ENCODE results near the gene SMIM32. TPM values are rescaled to one million over a fixed set of nuclear protein-coding genes. Genes with fewer than 3 reads are reported as not detected.

The SMIM32 gene
- total and polyA plus RNA-seq, 2 experiments from 2014 or later: 1.9 to 3.9 TPM

DNA sequence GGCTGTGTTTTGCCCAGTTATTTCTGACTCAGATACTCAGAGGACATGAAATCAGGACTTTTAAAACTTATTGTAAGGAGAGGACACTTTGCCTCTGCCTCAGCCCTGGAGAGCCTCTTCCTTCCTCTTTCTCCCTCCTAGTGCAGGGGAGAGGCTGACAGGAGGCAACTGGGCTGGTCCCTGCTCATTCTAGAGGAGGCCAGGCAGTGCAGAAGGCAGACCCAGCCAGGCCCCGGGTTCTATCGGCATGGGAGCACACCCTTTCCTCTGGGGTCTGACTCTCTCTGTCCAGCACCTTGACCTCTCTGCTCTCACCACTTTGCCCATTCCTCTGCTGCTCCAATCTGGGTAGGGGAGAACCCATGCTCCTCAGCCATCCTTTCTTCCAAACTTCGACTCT lies 16.0 kb upstream of the SMIM32 start:
- Histone ChIP-seq H3K4me3 (no peak overlapping the region), H3K79me2 (no peaks in the 10 kb centered on the region), H3K4me1 (ENCODE audit: insufficient read depth) (no peaks in the 10 kb centered on the region), H3K27me3 (no peaks in the 10 kb centered on the region), H4K20me1 (ENCODE audit: insufficient read depth, poor library complexity, severe bottlenecking) (no peaks in the 10 kb centered on the region), H3K36me3 (replicated peaks; ENCODE audit: insufficient read depth, low read depth) (no peaks in the 10 kb centered on the region), H3K9me3 (ENCODE audit: low read depth) (no peaks in the 10 kb centered on the region), H3K9me2 (replicated peaks; ENCODE audit: insufficient read depth) (no peaks in the 10 kb centered on the region), H3K4me2 (no peak overlapping the region), H2AFZ (no peak overlapping the region), H3K27ac (no peak overlapping the region)
- no peak for TF ChIP-seq EZH2phosphoT487 (IDR thresholded peaks at IDR 0.05; ENCODE audit: low read depth, severe bottlenecking, unreplicated experiment)
- TF ChIP-seq, protein P1, sequence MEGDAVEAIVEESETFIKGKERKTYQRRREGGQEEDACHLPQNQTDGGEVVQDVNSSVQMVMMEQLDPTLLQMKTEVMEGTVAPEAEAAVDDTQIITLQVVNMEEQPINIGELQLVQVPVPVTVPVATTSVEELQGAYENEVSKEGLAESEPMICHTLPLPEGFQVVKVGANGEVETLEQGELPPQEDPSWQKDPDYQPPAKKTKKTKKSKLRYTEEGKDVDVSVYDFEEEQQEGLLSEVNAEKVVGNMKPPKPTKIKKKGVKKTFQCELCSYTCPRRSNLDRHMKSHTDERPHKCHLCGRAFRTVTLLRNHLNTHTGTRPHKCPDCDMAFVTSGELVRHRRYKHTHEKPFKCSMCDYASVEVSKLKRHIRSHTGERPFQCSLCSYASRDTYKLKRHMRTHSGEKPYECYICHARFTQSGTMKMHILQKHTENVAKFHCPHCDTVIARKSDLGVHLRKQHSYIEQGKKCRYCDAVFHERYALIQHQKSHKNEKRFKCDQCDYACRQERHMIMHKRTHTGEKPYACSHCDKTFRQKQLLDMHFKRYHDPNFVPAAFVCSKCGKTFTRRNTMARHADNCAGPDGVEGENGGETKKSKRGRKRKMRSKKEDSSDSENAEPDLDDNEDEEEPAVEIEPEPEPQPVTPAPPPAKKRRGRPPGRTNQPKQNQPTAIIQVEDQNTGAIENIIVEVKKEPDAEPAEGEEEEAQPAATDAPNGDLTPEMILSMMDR (IDR thresholded peaks at IDR 0.05; ENCODE audit: poor library complexity): no peak
- no peak for TF ChIP-seq EZH2 (IDR thresholded peaks at IDR 0.05; ENCODE audit: borderline replicate concordance)
- no peak for DNase-seq (ENCODE audit: low spot score)
- 94% methylated on average over 3 of the region's 3 CpGs for WGBS (ENCODE audit: low lambda C conversion rate, missing lambda C conversion rate)

DNA sequence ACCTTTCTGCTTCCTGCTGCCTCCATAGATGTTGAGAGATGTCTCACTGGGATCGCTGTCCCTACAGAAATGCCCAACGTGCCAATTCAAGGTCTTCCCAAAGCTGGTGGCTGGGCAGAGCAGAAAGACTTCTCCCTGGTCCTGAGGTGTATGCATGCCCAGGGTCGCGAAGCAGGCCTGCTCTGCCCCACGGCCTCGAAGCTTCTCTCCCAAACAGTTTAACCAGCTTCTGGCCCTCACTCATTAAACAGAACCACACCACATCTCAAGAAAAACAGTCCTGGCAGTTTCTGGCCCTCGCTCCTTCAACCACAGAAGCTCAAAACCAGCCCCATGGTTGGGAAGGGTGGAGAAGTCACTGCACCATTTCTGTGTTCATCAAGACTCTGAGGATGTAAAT lies 14.7 kb upstream of the SMIM32 start:
- no peak for TF ChIP-seq EZH2phosphoT487 (IDR thresholded peaks at IDR 0.05; ENCODE audit: low read depth, severe bottlenecking, unreplicated experiment)
- TF ChIP-seq, protein P1 (IDR thresholded peaks at IDR 0.05; ENCODE audit: poor library complexity): no peak
- TF ChIP-seq EZH2 (IDR thresholded peaks at IDR 0.05; ENCODE audit: borderline replicate concordance): no peak

DNA sequence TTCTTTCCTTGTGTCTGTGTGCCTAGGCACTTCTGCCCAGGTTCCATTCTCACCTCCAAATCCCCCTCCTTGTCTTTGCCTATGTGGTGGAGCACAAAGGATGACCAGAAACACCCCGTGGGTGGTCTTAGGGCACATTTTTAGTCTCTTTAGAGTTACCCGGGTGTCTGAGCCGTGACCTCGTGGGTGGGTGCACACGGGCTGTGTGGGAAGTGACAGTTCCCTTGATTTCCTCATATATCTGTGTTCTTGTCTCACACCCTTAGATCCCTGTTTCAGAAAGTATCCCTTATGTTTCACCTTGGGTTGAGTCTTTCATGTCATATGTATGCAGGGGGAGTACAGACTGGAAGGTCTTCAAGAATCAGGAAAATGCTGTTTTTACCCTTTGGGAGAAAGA lies 13.4 kb upstream of the SMIM32 start:
- no peak for TF ChIP-seq EZH2 (IDR thresholded peaks at IDR 0.05; ENCODE audit: borderline replicate concordance)
- TF ChIP-seq, protein P1 (IDR thresholded peaks at IDR 0.05; ENCODE audit: poor library complexity): no peak
- no peak for TF ChIP-seq EZH2phosphoT487 (IDR thresholded peaks at IDR 0.05; ENCODE audit: low read depth, severe bottlenecking, unreplicated experiment)
- H3K9me3 ChIP-seq (ENCODE audit: low read depth): no peaks in the 10 kb centered on the region

More for the DNA sequence above, 14.7 kb upstream of the SMIM32 start:
- no peaks in the 10 kb centered on the region for H3K4me1 ChIP-seq (ENCODE audit: insufficient read depth)
- no peaks in the 10 kb centered on the region for H3K9me3 ChIP-seq (ENCODE audit: low read depth)
- H3K36me3 ChIP-seq (replicated peaks; ENCODE audit: insufficient read depth, low read depth): no peaks in the 10 kb centered on the region
- no peak for DNase-seq (ENCODE audit: low spot score)
- H3K27me3 ChIP-seq: no peaks in the 10 kb centered on the region
- no peak overlapping the region for H2AFZ ChIP-seq
- no peaks in the 10 kb centered on the region for H4K20me1 ChIP-seq (ENCODE audit: insufficient read depth, poor library complexity, severe bottlenecking)
- H3K9me2 ChIP-seq (replicated peaks; ENCODE audit: insufficient read depth): no peaks in the 10 kb centered on the region
- no peak overlapping the region for H3K4me2 ChIP-seq
- 96% methylated on average over 7 of the region's 7 CpGs for WGBS (ENCODE audit: low lambda C conversion rate, missing lambda C conversion rate)
- no peak overlapping the region for H3K27ac ChIP-seq
- H3K4me3 ChIP-seq: no peak overlapping the region
- H3K79me2 ChIP-seq: no peaks in the 10 kb centered on the region

DNA sequence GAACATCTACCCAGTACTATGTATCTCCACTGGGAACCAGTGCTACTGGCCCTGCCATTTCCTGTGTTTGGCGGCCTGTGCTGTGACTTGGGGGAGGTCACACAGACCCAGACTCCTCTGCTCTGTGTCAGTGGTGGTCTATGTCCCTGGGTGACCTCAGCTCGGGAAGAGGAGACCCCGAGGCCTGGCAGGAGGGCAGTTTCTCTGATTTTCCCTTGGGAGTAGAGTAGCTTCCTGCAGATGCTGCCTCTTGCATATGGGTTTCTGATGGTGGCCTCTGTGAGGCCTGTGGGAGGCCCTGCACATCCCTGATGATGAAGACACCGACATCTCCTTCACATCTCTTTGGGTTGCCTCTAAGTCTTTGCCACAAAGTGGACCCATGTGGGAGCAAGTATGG lies 13.0 kb upstream of the SMIM32 start:
- no peak overlapping the region for H3K4me2 ChIP-seq
- TF ChIP-seq EZH2phosphoT487 (IDR thresholded peaks at IDR 0.05; ENCODE audit: low read depth, severe bottlenecking, unreplicated experiment) (no peak), EZH2 (IDR thresholded peaks at IDR 0.05; ENCODE audit: borderline replicate concordance) (no peak)
- TF ChIP-seq, protein P1 (IDR thresholded peaks at IDR 0.05; ENCODE audit: poor library complexity): no peak
- H3K27ac ChIP-seq: no peak overlapping the region
- H3K9me3 ChIP-seq (ENCODE audit: low read depth): no peaks in the 10 kb centered on the region
- H3K36me3 ChIP-seq (replicated peaks; ENCODE audit: insufficient read depth, low read depth): no peaks in the 10 kb centered on the region
- no peaks in the 10 kb centered on the region for H3K9me2 ChIP-seq (replicated peaks; ENCODE audit: insufficient read depth)
- no peaks in the 10 kb centered on the region for H3K27me3 ChIP-seq
- no peaks in the 10 kb centered on the region for H4K20me1 ChIP-seq (ENCODE audit: insufficient read depth, poor library complexity, severe bottlenecking)
- WGBS (ENCODE audit: low lambda C conversion rate, missing lambda C conversion rate): 96% methylated on average over 4 of the region's 4 CpGs
- DNase-seq (ENCODE audit: low spot score): no peak
- H3K4me3 ChIP-seq: no peak overlapping the region
- H2AFZ ChIP-seq: no peak overlapping the region
- H3K79me2 ChIP-seq: no peaks in the 10 kb centered on the region
- no peaks in the 10 kb centered on the region for H3K4me1 ChIP-seq (ENCODE audit: insufficient read depth)

More for the DNA sequence above, 13.4 kb upstream of the SMIM32 start:
- WGBS (ENCODE audit: low lambda C conversion rate, missing lambda C conversion rate): 89% methylated on average over 5 of the region's 5 CpGs
- no peaks in the 10 kb centered on the region for H4K20me1 ChIP-seq (ENCODE audit: insufficient read depth, poor library complexity, severe bottlenecking)
- no peaks in the 10 kb centered on the region for H3K36me3 ChIP-seq (replicated peaks; ENCODE audit: insufficient read depth, low read depth)
- H3K79me2 ChIP-seq: no peaks in the 10 kb centered on the region
- no peaks in the 10 kb centered on the region for H3K4me1 ChIP-seq (ENCODE audit: insufficient read depth)
- no peak overlapping the region for H3K4me2 ChIP-seq
- no peak overlapping the region for H3K4me3 ChIP-seq
- DNase-seq (ENCODE audit: low spot score): no peak
- H2AFZ ChIP-seq: no peak overlapping the region
- no peaks in the 10 kb centered on the region for H3K9me2 ChIP-seq (replicated peaks; ENCODE audit: insufficient read depth)
- H3K27ac ChIP-seq: no peak overlapping the region
- no peaks in the 10 kb centered on the region for H3K27me3 ChIP-seq
